Cardiac fibroblast (primary cell): Measurements from ENCODE around the gene MCU.

Experiments used
- DNase-seq, 2 donors: peaks; one replicate each; pipeline versions ENCODE4 v3.0.0 to v3.0.0-alpha.2; 2010; ENCODE audit warnings: low read depth in 2 of 2
- H3K4me3 ChIP-seq, 2 donors: replicated peaks in 1 of 2; 1 replicate in 1 of 2; 2 replicates in 1 of 2; pipeline ENCODE4 v1.5.1; 2011; ENCODE audit warnings: low read depth in 2 of 2, low read length in 2 of 2, mild to moderate bottlenecking in 2 of 2, moderate library complexity in 1 of 2
- CTCF ChIP-seq: IDR thresholded peaks from one replicate; pipeline ENCODE4 v1.5.1; 2011; ENCODE audit warnings: low read depth, mild to moderate bottlenecking, low read length, inconsistent platforms

The MCU gene

GRCh38 chr10:72818076-72818475 is 126.1 kb downstream of the MCU start:
- DNase-seq: no peak
- no peak for TF ChIP-seq CTCF
- H3K4me3 ChIP-seq: no peak overlapping the region

DNA sequence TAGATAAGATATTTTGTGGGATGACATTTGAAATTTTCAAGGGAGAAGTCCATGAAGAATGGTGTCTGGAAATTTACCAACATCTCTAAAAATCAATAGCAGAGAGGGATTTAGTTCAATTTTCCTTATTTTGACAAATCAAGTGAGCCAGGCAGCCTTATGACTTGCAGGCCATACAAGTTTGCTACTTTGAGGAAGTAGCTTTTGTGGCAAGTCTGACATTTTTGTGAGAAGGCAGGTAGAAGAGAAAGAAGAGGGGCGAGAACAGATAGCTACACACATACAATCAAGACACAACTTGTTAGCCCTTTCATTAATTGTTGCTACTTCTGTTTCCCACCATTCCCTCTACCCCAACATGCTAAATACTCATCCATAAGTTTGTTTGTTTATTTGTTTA is 127.1 kb downstream of the MCU start:
- no peak for DNase-seq
- H3K4me3 ChIP-seq: no peak overlapping the region
- TF ChIP-seq CTCF: no peak

GRCh38 chr10:72821606-72822005 is 129.7 kb downstream of the MCU start:
- DNase-seq: no peak
- no peak overlapping the region for H3K4me3 ChIP-seq
- no peak for TF ChIP-seq CTCF

DNA sequence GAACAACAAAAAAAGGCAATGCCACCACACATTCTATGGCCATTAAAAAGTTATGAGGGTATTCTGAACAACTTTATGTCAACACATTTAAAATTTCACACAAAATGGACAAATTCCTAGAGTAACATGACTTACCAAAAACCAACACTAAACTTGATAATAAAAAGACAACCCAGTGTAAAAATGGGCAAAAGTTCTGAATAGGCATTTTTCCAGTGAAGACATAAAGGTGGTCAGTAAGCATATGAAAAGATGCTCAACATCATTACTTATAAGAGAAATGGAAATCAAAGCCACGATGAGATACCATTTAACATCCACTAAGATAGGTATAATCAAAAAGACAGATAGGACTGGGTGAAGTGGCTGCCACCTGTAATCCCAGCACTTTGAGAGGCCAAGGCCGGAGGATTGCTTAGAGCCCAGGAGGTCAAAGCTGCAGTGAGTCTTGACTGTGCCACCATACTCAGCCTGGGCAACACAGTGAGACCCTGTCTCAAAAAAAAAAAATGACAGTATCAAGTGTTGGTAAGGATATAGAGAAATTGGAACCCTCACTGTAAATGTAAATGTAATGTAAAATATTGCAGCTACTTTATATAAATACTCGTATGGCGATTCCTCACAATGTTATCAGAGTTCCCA is 130.5 kb downstream of the MCU start:
- DNase-seq: no peak
- no peak overlapping the region for H3K4me3 ChIP-seq
- no peak for TF ChIP-seq CTCF

DNA sequence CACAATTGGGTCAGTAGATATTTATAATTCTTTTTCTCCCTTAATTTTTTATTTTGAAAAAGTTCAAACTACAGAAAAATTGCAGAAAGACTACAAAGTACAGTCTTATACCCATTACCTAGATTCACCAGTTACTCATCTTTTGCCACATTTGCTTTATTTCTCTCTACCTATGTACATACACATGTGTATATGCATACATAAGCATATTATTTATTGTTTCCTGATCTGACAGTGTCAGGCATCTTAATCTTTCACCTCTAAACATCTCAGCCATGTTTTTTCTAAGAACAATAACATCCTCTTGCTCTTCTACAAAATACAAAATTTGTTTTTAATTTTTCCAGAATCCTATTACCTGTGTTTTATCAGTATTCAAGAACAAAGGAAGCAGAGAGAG is 133.2 kb downstream of the MCU start:
- TF ChIP-seq CTCF: no peak
- no peak overlapping the region for H3K4me3 ChIP-seq
- DNase-seq: no peak

- no peak overlapping the region for H3K4me3 ChIP-seq
- no peak for TF ChIP-seq CTCF
- no peak for DNase-seq
Measured at GRCh38 chr10:72826346-72826745, 134.4 kb downstream of the MCU start.

DNA sequence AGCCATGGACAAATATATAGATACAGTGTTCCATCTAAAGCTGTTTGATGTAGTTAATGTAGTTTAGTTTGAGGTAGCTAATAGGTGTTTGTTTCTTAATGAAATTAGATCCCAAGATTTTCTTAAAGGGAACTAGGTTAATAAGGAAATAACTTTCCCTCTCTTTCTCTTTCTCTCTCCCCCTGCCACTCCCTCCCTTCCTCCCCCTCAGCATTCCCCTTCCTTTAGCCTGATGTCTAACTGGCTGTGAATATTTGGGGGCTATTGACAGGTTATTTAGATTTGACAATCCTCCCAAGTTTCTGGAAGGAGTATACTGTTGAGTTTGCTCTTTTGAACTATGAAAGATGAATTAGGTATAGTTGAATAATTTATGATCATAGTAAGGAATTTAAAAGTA is 136.4 kb downstream of the MCU start:
- no peak for TF ChIP-seq CTCF
- no peak overlapping the region for H3K4me3 ChIP-seq
- no peak for DNase-seq
